ENCODE data around the gene C1orf50. TPM values are rescaled to one million over a fixed set of nuclear protein-coding genes. Genes with fewer than 3 reads are reported as not detected.
"Not testable (repeated sequence)": the region's sequence is repeated elsewhere in the genome, so short reads cannot be mapped to it uniquely, and the experiment has no call there.

C1orf50 gene
- total and polyA plus RNA-seq, 2 experiments from 2014 or later: 7.3 to 22.1 TPM

DNA sequence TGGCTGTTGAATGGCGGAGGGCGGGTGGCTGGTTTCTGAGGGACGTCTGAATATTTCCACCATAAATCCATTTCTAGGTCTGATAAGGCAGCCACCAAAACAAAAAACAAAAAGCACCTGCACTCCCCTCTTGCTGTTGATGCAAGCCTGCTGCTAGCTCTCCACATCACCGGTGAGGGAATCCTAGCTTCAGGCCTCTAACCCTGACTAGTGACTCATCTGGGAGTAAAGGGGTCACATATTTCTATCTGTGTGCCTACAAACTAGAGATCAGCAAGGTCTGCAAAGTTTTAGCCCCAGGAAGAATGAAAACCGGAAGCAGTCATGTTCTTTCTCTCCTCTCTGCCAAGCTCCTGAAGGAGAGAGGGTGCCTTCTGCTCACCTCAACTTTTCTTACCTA is 39.5 kb downstream of the C1orf50 start:
- Histone ChIP-seq H3K9me3 (ENCODE audit: low read depth) (no peaks in the 10 kb centered on the region), H3K27me3 (no peaks in the 10 kb centered on the region), H3K36me3 (no peaks in the 10 kb centered on the region), H3K27ac (no peak overlapping the region), H3K4me3 (no peak overlapping the region), H3K4me1 (ENCODE audit: low read depth) (no peaks in the 10 kb centered on the region)
- TF ChIP-seq, protein P1, sequence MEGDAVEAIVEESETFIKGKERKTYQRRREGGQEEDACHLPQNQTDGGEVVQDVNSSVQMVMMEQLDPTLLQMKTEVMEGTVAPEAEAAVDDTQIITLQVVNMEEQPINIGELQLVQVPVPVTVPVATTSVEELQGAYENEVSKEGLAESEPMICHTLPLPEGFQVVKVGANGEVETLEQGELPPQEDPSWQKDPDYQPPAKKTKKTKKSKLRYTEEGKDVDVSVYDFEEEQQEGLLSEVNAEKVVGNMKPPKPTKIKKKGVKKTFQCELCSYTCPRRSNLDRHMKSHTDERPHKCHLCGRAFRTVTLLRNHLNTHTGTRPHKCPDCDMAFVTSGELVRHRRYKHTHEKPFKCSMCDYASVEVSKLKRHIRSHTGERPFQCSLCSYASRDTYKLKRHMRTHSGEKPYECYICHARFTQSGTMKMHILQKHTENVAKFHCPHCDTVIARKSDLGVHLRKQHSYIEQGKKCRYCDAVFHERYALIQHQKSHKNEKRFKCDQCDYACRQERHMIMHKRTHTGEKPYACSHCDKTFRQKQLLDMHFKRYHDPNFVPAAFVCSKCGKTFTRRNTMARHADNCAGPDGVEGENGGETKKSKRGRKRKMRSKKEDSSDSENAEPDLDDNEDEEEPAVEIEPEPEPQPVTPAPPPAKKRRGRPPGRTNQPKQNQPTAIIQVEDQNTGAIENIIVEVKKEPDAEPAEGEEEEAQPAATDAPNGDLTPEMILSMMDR (IDR thresholded peaks at IDR 0.05; ENCODE audit: low read depth, low read length): no peak
- no peak for DNase-seq (ENCODE audit: low read depth in 1 of 2, low spot score in 1 of 2)

DNA sequence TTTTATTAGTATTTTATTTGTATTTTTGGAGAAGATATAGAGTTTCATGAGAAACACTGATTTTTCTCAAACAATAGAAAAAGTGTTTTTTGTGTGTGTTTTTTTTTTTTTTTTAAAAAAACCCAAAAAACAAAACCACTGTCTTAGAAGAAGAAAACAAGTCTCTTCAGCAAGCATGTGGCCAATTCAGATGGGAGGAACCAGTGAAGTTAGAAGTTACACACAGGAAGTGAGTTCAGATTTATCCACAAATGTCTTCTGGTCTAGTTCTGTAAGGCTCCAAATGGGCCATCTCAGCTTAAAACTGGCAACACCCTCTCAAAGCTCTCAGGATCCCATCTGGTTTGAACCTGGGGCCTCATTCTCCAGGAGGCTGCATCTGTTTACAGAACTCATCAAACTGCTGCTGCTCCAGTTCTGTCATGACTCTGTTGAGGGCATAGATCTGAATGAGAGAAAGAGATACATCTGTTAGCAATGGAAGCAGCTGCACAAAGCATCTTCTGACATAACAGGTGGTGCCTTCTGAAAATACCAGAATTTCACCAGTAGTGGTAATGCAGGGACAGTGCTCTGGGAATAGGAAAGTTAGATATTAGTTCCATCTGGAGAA is 40.1 kb downstream of the C1orf50 start:
- H3K4me3 ChIP-seq: no peak overlapping the region
- no peaks in the 10 kb centered on the region for H3K9me3 ChIP-seq (ENCODE audit: low read depth)
- H3K36me3 ChIP-seq: no peaks in the 10 kb centered on the region
- no peaks in the 10 kb centered on the region for H3K4me1 ChIP-seq (ENCODE audit: low read depth)
- TF ChIP-seq, protein P1 (IDR thresholded peaks at IDR 0.05; ENCODE audit: low read depth, low read length): no peak
- DNase-seq (ENCODE audit: low read depth in 1 of 2, low spot score in 1 of 2): no peak
- no peaks in the 10 kb centered on the region for H3K27me3 ChIP-seq
- H3K27ac ChIP-seq: no peak overlapping the region

DNA sequence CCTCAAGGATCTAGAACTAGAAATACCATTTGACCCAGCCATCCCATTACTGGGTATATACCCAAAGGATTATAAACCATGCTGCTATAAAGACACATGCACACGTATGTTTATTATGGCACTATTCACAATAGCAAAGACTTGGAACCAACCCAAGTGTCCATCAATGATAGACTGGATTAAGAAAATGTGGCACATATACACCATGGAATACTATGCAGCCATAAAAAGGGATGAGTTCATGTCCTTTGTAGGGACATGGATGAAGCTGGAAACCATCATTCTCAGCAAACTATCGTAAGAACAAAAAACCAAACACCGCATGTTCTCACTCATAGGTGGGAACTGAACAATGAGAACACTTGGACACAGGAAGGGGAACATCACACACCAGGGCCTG is 47.8 kb downstream of the C1orf50 start:
- not testable (repeated sequence) for DNase-seq (ENCODE audit: low read depth in 1 of 2, low spot score in 1 of 2); H3K4me3 ChIP-seq; H3K36me3 ChIP-seq; H3K4me1 ChIP-seq (ENCODE audit: low read depth); H3K27me3 ChIP-seq; H3K27ac ChIP-seq; H3K9me3 ChIP-seq (ENCODE audit: low read depth)

DNA sequence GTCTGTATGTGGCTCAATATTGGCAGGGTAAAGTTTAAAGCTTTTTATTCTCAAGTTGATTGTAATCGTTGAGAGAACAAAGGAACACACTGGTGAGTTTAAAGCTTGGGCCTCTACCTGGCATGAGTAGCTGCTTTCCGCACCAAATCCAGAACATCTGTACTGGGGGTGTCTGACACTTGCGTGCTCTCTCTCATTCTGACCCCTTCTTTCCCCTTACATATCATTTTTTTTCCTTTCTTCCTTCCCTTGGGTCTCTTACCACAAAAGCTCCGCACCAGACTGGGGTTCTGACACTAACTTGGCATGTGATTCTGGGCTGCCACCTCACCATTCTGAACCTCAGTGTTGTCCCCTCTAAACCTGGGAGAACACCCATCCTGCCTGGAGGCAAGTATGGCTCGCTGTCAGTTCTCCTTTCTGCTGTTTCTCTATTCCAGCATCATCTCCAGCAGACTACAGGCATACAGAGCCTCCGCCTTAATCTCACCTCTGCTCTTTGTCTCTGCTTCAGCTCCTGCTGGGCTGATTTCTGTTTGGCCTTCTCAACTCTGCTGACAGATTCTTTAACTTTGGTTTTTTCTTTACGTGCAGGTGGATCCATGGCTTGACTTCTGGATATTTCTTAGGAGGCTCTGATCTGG is 49.0 kb downstream of the C1orf50 start:
- peak overlapping the region; percentile 100 for H3K27ac ChIP-seq
- TF ChIP-seq, protein P1 (IDR thresholded peaks at IDR 0.05; ENCODE audit: low read depth, low read length): no peak
- H3K27me3 ChIP-seq: no peaks in the 10 kb centered on the region
- H3K36me3 ChIP-seq: no peaks in the 10 kb centered on the region
- peaks cover 10% of the 10 kb centered on the region for H3K4me1 ChIP-seq (ENCODE audit: low read depth)
- peak overlapping the region; percentile 82 for H3K4me3 ChIP-seq
- peak in 1 of 2 donors; percentile 15 for DNase-seq (ENCODE audit: low read depth in 1 of 2, low spot score in 1 of 2)
- no peaks in the 10 kb centered on the region for H3K9me3 ChIP-seq (ENCODE audit: low read depth)

DNA sequence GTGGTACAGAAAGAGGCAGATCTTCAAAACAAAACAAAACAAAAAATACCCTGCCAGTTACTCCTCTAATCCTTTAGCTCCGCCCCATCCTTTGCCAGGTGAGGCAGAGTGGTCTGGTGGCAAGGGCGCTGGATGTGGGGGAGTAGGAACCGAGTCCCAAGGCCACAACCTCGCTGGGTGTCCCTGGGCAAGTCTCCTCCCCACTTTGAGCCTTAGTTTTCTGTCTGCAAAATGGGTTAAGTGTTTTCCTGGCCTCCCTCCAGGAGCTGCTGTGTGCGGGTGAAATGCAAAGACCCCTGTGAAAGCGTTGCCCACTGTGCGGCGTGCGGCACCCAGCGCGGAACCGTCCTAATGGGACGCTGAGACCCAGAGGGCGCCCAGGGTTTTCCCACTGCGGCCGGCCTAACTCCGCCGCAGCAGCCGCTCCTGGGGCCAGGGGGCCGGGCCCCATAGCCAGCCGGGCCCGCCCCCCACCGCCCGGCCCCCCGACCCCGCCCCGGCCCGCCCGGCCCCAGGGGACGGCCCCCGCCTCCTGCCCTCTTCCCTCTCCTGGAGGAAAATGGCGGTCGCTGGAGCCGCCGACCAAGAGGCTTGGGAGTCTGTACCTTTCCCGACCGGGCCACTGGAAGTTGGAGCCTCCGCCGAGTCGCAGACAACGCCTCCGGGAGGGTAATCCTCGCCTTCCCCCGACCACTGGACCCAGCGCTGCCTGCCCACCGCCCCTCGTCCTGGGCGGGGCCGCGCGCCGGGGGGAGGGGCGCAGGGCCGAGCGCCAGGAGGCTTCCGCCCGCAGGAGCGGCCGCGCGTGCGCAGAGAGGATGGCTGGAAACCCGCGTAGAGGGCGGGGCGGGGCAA is 49.8 kb downstream of the C1orf50 start, which contains the start of the genes ERMAP and SVBP:
ERMAP (plus strand) TSS at position 538 of the 855 bp plus-strand sequence. CDS start 13,327 bp downstream, outside the sequence.
SVBP (minus strand) TSS at position 813 of the 855 bp plus-strand sequence. CDS start 853 bp downstream, outside the sequence.
- TF ChIP-seq, protein P1 (IDR thresholded peaks at IDR 0.05; ENCODE audit: low read depth, low read length): no peak
- H3K9me3 ChIP-seq (ENCODE audit: low read depth): no peaks in the 10 kb centered on the region
- H3K27me3 ChIP-seq: no peaks in the 10 kb centered on the region

More for the DNA sequence above, 49.8 kb downstream of the C1orf50 start, which contains the start of the genes ERMAP and SVBP:
- Histone ChIP-seq H3K4me3 (peak within 1 kb of the TSS; percentile 82), H3K27ac (peak within 1 kb of the TSS; percentile 100), H3K36me3 (no peaks in the 10 kb centered on the region), H3K4me1 (ENCODE audit: low read depth) (peaks cover 10% of the 10 kb centered on the region)
- peak; percentile 90 to 96 for DNase-seq (ENCODE audit: low read depth in 1 of 2, low spot score in 1 of 2)
